ACC112 (cell line): Measurements from ENCODE around the gene C15orf61.

Experiments
- H2AFZ ChIP-seq: fragments of 200-600 bp; sonication (generic); one replicate; pipeline ENCODE4 v1.6.0; 2017; ENCODE audit warnings: antibody characterized with exemption, low read length; ENCODE audit not compliant: unreplicated experiment
- H3K27ac ChIP-seq: fragments of 200-600 bp; sonication (generic); 2 replicates; pipeline ENCODE4 v1.5.1; 2014; ENCODE audit warnings: low read depth, mild to moderate bottlenecking, antibody characterized with exemption, low read length, moderate library complexity
- H3K27me3 ChIP-seq: fragments of 200-600 bp; sonication (generic); 2 replicates; pipeline ENCODE4 v1.6.1; 2014; ENCODE audit warnings: mild to moderate bottlenecking, antibody characterized with exemption, low read length, moderate library complexity, mixed read lengths; ENCODE audit not compliant: insufficient read depth
- H3K36me3 ChIP-seq: fragments of 200-600 bp; sonication (generic); 2 replicates; pipeline ENCODE4 v1.6.1; 2016; ENCODE audit warnings: mild to moderate bottlenecking, antibody characterized with exemption, low read length, moderate library complexity, mixed read lengths; ENCODE audit not compliant: insufficient read depth
- H3K4me1 ChIP-seq: fragments of 200-600 bp; sonication (generic); one replicate; pipeline ENCODE4 v1.6.1; 2016; ENCODE audit warnings: low read length, mixed read lengths; ENCODE audit not compliant: insufficient read depth, unreplicated experiment, control insufficient read depth
- H3K4me3 ChIP-seq: fragments of 200-600 bp; sonication (generic); 2 replicates; pipeline ENCODE4 v1.5.1; 2014; ENCODE audit warnings: mild to moderate bottlenecking, low read depth, low read length
- H3K79me2 ChIP-seq: fragments of 200-600 bp; sonication (generic); one replicate; pipeline ENCODE4 v1.6.0; 2016; ENCODE audit warnings: low read length; ENCODE audit not compliant: control insufficient read depth, unreplicated experiment, insufficient read depth

Gene C15orf61

DNA sequence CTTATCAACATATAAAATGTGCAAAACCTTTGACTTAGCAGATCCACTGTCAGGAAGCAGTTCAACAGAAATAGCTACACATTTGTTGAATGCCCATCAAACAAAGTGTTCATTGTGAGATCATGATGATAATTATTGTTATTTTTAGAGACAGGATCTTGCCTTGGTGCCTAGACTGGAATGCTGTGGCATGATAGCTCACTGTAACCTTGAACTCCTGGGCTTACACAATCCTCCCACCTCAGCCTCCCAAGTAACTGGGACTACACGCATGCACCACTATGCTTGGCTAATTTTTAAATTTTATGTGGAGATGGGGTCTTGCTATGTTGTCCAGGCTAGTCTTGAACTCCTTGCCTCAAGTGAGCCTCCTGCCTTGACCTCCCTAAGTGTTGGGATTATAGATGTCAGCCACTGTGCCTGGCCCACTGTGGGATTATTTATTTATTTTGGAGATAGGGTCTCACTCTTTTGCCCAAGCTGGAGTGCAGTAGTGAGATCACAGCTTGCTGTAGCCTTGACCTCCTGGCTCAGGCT lies 30.3 kb downstream of the C15orf61 start:
- Histone ChIP-seq H3K79me2 (no peaks in the 10 kb centered on the region), H3K4me3 (no peak overlapping the region), H3K27me3 (no peaks in the 10 kb centered on the region), H2AFZ (no peak overlapping the region), H3K36me3 (no peaks in the 10 kb centered on the region), H3K4me1 (peaks cover 4% of the 10 kb centered on the region), H3K27ac (no peak overlapping the region)

DNA sequence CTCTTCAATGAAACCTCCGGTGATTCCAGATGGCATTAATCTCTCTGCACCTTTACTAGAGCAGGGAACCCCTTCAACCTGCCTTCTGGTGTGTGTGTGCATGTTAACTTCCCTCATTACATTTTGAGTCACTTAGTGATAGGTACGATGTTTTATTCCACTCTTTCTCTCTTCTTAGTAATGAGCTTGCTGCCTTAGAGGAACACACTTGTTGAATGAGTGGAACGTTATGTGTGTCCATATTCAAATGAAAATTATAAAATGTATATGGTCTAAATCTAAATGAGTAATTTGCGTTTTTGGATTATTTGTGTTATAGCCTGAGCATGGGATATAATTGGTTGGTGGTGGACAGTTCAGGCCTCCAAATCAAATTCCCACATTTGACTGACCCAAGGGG lies 33.6 kb downstream of the C15orf61 start:
- no peaks in the 10 kb centered on the region for H3K79me2 ChIP-seq
- no peaks in the 10 kb centered on the region for H3K4me1 ChIP-seq
- peaks cover 14% of the 10 kb centered on the region for H3K36me3 ChIP-seq
- no peaks in the 10 kb centered on the region for H3K27me3 ChIP-seq
- H3K4me3 ChIP-seq = no peak overlapping the region
- no peak overlapping the region for H3K27ac ChIP-seq
- no peak overlapping the region for H2AFZ ChIP-seq

DNA sequence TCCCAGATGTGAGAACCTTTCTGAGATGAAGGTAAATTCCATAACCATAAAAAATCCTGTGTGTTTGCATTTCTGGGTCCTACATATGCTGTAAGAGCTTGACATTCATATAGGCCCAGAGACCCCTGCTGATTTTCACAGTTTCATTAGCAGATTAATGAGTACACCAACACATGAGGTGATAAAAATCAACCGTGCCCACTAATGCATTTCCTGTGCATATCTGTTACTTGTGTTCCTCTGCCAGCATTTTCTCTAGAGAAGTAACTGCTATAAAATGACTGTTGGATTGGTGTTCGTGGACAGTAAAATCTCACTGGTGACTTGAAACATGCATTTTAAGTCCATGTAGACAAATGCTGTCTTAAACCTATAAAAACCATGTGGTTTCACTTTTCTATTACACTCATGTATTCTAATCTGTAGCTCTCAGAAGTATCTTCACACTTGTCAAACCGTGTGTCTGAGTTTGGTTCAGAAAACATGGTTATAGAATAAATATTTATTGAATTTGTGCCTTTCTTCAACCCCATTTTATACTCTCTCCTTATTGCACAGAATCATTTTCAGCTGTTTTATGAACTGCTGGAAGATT lies 36.1 kb downstream of the C15orf61 start:
- H3K4me1 ChIP-seq = no peaks in the 10 kb centered on the region
- no peak overlapping the region for H3K27ac ChIP-seq
- H2AFZ ChIP-seq = no peak overlapping the region
- no peak overlapping the region for H3K4me3 ChIP-seq
- H3K79me2 ChIP-seq = no peaks in the 10 kb centered on the region
- H3K27me3 ChIP-seq = no peaks in the 10 kb centered on the region
- peaks cover 20% of the 10 kb centered on the region for H3K36me3 ChIP-seq

DNA sequence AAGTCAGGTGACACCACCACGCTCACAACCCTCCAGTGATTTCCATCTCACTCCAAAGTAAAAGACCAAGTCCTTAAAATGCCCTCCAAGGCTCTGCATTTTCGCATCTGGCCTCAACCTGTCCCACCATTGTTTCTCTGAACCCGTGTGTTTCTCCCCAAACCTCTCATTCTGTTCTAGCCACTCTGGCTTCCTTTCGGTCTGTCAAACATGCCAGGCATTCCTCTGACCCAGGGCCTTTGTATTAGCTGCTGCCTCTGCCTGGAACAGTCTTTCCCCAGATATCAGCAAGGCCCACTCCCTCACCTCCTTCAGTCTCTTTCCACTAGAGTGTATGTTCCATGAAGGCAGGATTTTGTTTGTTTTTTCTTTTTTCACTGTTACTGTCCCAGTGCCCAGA lies 37.6 kb downstream of the C15orf61 start:
- Histone ChIP-seq H3K27me3 (no peaks in the 10 kb centered on the region), H3K36me3 (peaks cover 20% of the 10 kb centered on the region), H3K79me2 (no peaks in the 10 kb centered on the region), H3K4me3 (no peak overlapping the region), H2AFZ (no peak overlapping the region), H3K4me1 (no peaks in the 10 kb centered on the region), H3K27ac (no peak overlapping the region)

DNA sequence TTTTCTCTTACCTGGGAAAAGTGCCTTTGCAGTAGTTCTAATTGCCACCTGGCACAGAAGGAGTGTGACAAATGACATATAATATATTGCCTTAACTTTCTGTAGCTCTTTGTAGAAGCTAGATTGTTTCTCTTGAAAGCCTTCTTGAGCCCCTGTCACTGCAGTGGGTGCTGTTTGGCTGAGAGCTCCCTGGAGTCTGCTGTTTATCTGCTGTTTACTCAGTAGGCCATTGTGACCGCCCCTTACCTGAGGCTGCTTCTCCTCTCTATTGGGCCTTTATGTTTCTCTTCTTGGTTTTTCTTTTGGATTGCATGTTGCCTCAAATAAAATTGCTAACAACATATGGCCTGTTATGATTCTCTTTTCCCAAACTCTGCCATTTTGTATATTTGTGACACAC lies 38.2 kb downstream of the C15orf61 start:
- H3K27ac ChIP-seq = no peak overlapping the region
- H3K27me3 ChIP-seq = no peaks in the 10 kb centered on the region
- no peak overlapping the region for H3K4me3 ChIP-seq
- no peak overlapping the region for H2AFZ ChIP-seq
- H3K4me1 ChIP-seq = no peaks in the 10 kb centered on the region
- peaks cover 20% of the 10 kb centered on the region for H3K36me3 ChIP-seq
- H3K79me2 ChIP-seq = no peaks in the 10 kb centered on the region

DNA sequence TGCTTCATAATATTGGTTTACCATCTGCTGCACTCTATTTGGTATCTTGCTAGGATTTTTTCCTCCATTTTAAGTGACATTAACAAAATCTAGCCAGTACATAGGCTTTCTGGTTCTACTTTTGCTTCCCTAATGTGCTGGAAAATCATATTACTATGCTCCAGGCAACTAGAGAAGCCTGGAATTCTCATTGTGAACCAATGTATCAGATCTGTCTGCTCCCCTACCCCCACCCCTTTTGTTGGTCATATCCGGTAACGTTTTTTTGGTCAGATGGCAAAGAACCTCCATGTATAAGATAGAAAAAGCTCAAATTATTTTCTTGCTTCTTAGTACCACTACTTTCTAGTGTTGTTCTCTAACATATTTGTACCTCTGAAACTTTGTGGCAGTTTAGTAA lies 38.6 kb downstream of the C15orf61 start:
- Histone ChIP-seq H3K79me2 (no peaks in the 10 kb centered on the region), H3K27me3 (no peaks in the 10 kb centered on the region), H3K36me3 (peaks cover 20% of the 10 kb centered on the region), H3K27ac (no peak overlapping the region), H3K4me1 (no peaks in the 10 kb centered on the region), H2AFZ (no peak overlapping the region), H3K4me3 (no peak overlapping the region)

DNA sequence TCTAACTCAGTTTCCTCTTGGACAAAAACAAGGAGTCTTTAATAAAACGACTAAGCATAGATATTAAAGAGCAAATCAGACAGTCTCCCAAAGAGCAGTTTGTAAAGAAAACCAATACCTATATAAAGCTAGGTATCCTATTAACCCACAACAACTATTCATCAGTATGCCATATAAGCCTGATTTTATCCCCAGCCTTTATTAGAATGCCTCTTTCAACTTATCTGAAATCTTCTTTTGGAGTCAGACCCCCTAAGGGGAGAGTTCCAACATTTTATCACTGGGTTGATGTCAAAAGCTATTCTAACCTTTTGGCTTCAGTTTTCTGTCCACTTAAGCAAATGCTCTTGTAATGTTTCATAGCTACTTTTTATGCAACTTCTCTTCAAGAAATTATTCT lies 39.4 kb downstream of the C15orf61 start:
- no peaks in the 10 kb centered on the region for H3K79me2 ChIP-seq
- no peaks in the 10 kb centered on the region for H3K27me3 ChIP-seq
- H3K4me3 ChIP-seq = no peak overlapping the region
- no peak overlapping the region for H3K27ac ChIP-seq
- H3K36me3 ChIP-seq = peaks cover 20% of the 10 kb centered on the region
- no peaks in the 10 kb centered on the region for H3K4me1 ChIP-seq
- H2AFZ ChIP-seq = no peak overlapping the region

DNA sequence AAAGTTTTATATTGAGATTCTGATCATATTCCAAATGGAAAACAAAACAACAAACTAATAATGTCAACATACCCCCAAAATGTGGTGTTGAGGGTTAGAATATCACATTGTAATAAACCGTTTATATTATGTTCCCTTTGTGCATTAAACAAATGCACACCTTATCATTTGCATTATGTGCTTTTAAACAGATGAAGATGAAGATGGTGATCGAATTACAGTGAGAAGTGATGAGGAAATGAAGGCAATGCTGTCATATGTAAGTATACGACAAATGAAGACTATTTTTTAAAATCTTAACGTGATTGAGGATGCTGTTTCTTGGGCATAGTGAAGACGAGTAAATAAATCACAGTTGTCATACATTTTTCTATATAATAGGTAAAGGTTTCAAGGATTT lies 42.2 kb downstream of the C15orf61 start:
- Histone ChIP-seq H3K79me2 (no peaks in the 10 kb centered on the region), H3K36me3 (peaks cover 8% of the 10 kb centered on the region), H2AFZ (no peak overlapping the region), H3K27me3 (no peaks in the 10 kb centered on the region), H3K27ac (no peak overlapping the region), H3K4me3 (no peak overlapping the region), H3K4me1 (no peaks in the 10 kb centered on the region)

DNA sequence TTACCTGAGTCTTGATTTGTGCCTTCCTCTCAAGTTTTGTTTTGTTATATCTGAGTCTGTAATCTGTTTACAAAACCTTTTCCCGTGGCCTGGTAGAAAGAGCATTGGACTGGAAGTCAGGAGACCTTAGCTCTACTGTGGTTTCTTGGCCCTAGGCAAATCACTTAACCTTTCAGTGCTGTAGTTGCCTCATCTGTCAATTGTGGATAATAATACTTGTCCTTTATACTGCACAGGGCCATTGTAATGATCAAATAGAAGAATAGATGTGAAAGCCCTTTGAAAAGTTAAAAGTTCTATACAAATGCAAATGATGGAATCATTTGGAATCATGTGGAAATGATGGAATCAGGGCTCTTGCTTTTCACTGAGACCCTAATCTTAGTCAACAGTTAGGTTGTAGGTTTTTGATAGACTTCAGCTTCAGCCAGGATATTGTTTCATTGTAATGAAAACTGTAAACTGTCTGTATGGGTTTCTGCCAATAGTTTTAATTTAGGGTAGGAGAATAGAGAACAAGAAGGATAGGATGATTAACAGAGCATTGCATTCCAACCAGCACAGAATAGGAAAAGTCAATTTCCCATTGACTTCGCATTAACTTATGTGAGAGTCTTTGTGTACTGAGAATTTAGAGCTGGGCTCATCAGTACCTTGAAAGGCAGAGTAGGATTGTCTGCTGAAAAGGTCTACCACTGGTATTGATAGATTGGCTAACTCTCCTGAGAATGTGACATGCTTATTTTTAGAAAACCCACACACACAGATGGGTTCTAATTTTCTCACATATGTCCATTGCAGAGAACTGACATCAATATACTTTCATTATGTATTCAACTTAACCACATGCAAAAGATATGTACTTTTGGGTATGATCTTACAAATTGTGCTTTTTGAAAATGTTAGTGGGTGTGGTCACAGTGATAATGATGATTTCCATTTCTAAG lies 43.4 kb downstream of the C15orf61 start:
- no peak overlapping the region for H2AFZ ChIP-seq
- no peak overlapping the region for H3K4me3 ChIP-seq

DNA sequence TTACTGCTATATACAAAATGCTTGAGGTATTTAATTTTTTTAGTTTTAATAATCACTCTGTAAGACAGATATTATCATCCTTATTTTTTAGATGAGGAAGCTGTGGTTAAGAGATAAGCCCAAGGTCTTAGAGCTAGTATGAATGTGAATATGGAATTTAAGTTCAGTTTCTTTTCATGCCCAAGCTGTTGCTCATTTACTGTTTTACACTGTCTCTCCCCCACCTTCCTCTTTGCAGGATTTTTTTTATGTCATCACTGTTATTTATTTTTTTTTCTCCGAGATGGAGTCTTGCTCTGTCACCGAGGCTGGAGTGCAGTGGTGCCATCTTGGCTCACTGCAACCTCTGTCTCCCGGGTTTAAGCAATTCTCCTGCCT lies 44.0 kb downstream of the C15orf61 start:
- Histone ChIP-seq H3K36me3 (peaks cover 11% of the 10 kb centered on the region; the same call in 1 of the 2 replicates), H3K27me3 (no peaks in the 10 kb centered on the region), H3K79me2 (no peaks in the 10 kb centered on the region), H3K27ac (no peak overlapping the region), H3K4me3 (no peak overlapping the region), H2AFZ (no peak overlapping the region), H3K4me1 (no peaks in the 10 kb centered on the region)

More for the DNA sequence above, 43.4 kb downstream of the C15orf61 start:
- no peaks in the 10 kb centered on the region for H3K4me1 ChIP-seq
- H3K79me2 ChIP-seq = no peaks in the 10 kb centered on the region
- H3K36me3 ChIP-seq = peaks cover 6% of the 10 kb centered on the region; the same call in 1 of the 2 replicates
- H3K27ac ChIP-seq = no peak overlapping the region
- no peaks in the 10 kb centered on the region for H3K27me3 ChIP-seq
